H9 (cell line): Measurements from ENCODE around the gene FBXL13. TPM values are rescaled to one million over a fixed set of nuclear protein-coding genes. Genes with fewer than 3 reads are reported as not detected.

ENCODE experiments used
- DNase-seq: peaks from one replicate; pipeline ENCODE4 v3.0.0-alpha.2; 2017
- H2AFZ ChIP-seq: one replicate; pipeline ENCODE4 v1.6.1; 2013; ENCODE audit warnings: mild to moderate bottlenecking, low read length, control low read depth, moderate library complexity
- H2AK5ac ChIP-seq: 2 replicates; pipeline ENCODE4 v1.6.1; 2013; ENCODE audit warnings: low read length, control low read depth, mixed read lengths; ENCODE audit not compliant: insufficient read length
- H2BK120ac ChIP-seq: one replicate; pipeline ENCODE4 v1.6.1; 2013; ENCODE audit warnings: low read depth, mild to moderate bottlenecking, low read length, control low read depth, inconsistent platforms; ENCODE audit not compliant: poor library complexity, severe bottlenecking
- H2BK12ac ChIP-seq: 2 replicates; pipeline ENCODE4 v1.6.1; 2013; ENCODE audit warnings: low read length, control low read depth, mixed read lengths, low read depth; ENCODE audit not compliant: insufficient read length
- H2BK15ac ChIP-seq: 2 replicates; pipeline ENCODE4 v1.6.1; 2013; ENCODE audit warnings: low read depth, low read length, control low read depth
- H2BK20ac ChIP-seq: one replicate; pipeline ENCODE4 v1.6.1; 2013; ENCODE audit warnings: low read depth, mild to moderate bottlenecking, low read length, control low read depth, inconsistent platforms; ENCODE audit not compliant: poor library complexity, severe bottlenecking
- H2BK5ac ChIP-seq: 2 replicates; pipeline ENCODE4 v1.6.1; 2013; ENCODE audit warnings: low read length, control low read depth, mixed read lengths; ENCODE audit not compliant: insufficient read length
- H3K14ac ChIP-seq: 2 replicates; pipeline ENCODE4 v1.6.1; 2013; ENCODE audit warnings: low read length, control low read depth; ENCODE audit not compliant: insufficient read depth
- H3K18ac ChIP-seq: 2 replicates; pipeline ENCODE4 v1.6.1; 2013; ENCODE audit warnings: low read depth, mild to moderate bottlenecking, mixed read lengths, low read length, control low read depth; ENCODE audit not compliant: insufficient read length
- H3K23ac ChIP-seq: 2 replicates; pipeline ENCODE4 v1.6.1; 2013; ENCODE audit warnings: low read length, control low read depth, mixed read lengths, low read depth; ENCODE audit not compliant: insufficient read length
- H3K23me2 ChIP-seq: 2 replicates; pipeline ENCODE4 v1.6.1; 2013; ENCODE audit warnings: low read depth, mild to moderate bottlenecking, mixed read lengths, low read length, control low read depth; ENCODE audit not compliant: insufficient read length, poor library complexity, severe bottlenecking
- H3K27ac ChIP-seq: 2 replicates; pipeline ENCODE4 v1.5.1; 2013; ENCODE audit warnings: low read length, control low read depth, mixed read lengths, low read depth; ENCODE audit not compliant: insufficient read length
- H3K27me3 ChIP-seq: 2 replicates; pipeline ENCODE4 v1.6.1; 2013; ENCODE audit warnings: low read length, control low read depth, inconsistent platforms; ENCODE audit not compliant: insufficient read depth
- H3K4ac ChIP-seq: 2 replicates; pipeline ENCODE4 v1.6.1; 2013; ENCODE audit warnings: low read depth, mild to moderate bottlenecking, control low read depth, inconsistent platforms, low read length, moderate library complexity
- H3K4me1 ChIP-seq: 2 replicates; pipeline ENCODE4 v1.6.1; 2013; ENCODE audit warnings: low read length, control low read depth, inconsistent platforms; ENCODE audit not compliant: insufficient read depth
- H3K4me2 ChIP-seq: 2 replicates; pipeline ENCODE4 v1.6.1; 2013; ENCODE audit warnings: low read length, control low read depth, mixed read lengths; ENCODE audit not compliant: insufficient read length, insufficient read depth
- H3K56ac ChIP-seq: 2 replicates; pipeline ENCODE4 v1.6.1; 2013; ENCODE audit warnings: low read depth, mild to moderate bottlenecking, mixed read lengths, low read length, control low read depth; ENCODE audit not compliant: insufficient read length
- H3K79me1 ChIP-seq: 2 replicates; pipeline ENCODE4 v1.6.1; 2013; ENCODE audit warnings: low read depth, mild to moderate bottlenecking, moderate library complexity, low read length, control low read depth, inconsistent platforms; ENCODE audit not compliant: insufficient read depth, poor library complexity, severe bottlenecking
- H3K79me2 ChIP-seq: 2 replicates; pipeline ENCODE4 v1.6.1; 2013; ENCODE audit warnings: low read length, control low read depth, inconsistent platforms; ENCODE audit not compliant: insufficient read depth
- H3K9ac ChIP-seq: 2 replicates; pipeline ENCODE4 v1.6.1; 2013; ENCODE audit warnings: low read length, control low read depth, mixed read lengths; ENCODE audit not compliant: insufficient read length; ENCODE audit errors: extremely low read depth
- H3K9me3 ChIP-seq: one replicate; pipeline ENCODE4 v1.6.1; 2013; ENCODE audit warnings: low read depth, low read length, inconsistent platforms; ENCODE audit not compliant: control insufficient read depth
- H3T11ph ChIP-seq: one replicate; pipeline ENCODE4 v1.6.1; 2013; ENCODE audit warnings: mild to moderate bottlenecking, low read length, control low read depth, inconsistent platforms
- H4K20me1 ChIP-seq: one replicate; pipeline ENCODE4 v1.6.1; 2013; ENCODE audit not compliant: control insufficient read depth, insufficient read length, insufficient read depth
- H4K5ac ChIP-seq: 2 replicates; pipeline ENCODE4 v1.6.1; 2013; ENCODE audit warnings: low read depth, mild to moderate bottlenecking, mixed read lengths, low read length, control low read depth; ENCODE audit not compliant: insufficient read length
- H4K8ac ChIP-seq: replicated peaks from 2 replicates; pipeline ENCODE4 v1.6.1; 2013; ENCODE audit warnings: low read length, control low read depth, mixed read lengths, low read depth; ENCODE audit not compliant: insufficient read length
- H4K91ac ChIP-seq: 2 replicates; pipeline ENCODE4 v1.6.1; 2013; ENCODE audit warnings: low read depth, mild to moderate bottlenecking, moderate library complexity, mixed read lengths, low read length, control low read depth; ENCODE audit not compliant: insufficient read length
- H3K27ac Mint-ChIP-seq, 3 experiments: 2 replicates in 2 of 3; 3 replicates in 1 of 3; pipeline ENCODE4 v1.8.0; 2020 to 2021; ENCODE audit warnings: mixed read lengths in 3 of 3, mild to moderate bottlenecking in 1 of 3, moderate library complexity in 1 of 3
- H3K27me3 Mint-ChIP-seq: 2 replicates; pipeline ENCODE4 v1.8.0; 2021; ENCODE audit warnings: low read depth, mild to moderate bottlenecking, moderate library complexity, mixed read lengths
- H3K36me3 Mint-ChIP-seq, 3 experiments: 2 replicates in 2 of 3; 3 replicates in 1 of 3; pipeline ENCODE4 v1.8.0; 2020 to 2021; ENCODE audit warnings: low read depth in 3 of 3, mixed read lengths in 3 of 3; ENCODE audit not compliant: insufficient read depth in 1 of 3
- H3K4me1 Mint-ChIP-seq, 2 experiments: 2 replicates each; pipeline ENCODE4 v1.8.0; 2020; ENCODE audit warnings: mixed read lengths in 2 of 2
- H3K4me3 Mint-ChIP-seq, 2 experiments: 2 replicates in 1 of 2; 3 replicates in 1 of 2; pipeline ENCODE4 v1.8.0; 2020 to 2021; ENCODE audit warnings: mild to moderate bottlenecking in 2 of 2, mixed read lengths in 2 of 2, moderate library complexity in 1 of 2
- H3K9me3 Mint-ChIP-seq, 2 experiments: 2 replicates in 1 of 2; 3 replicates in 1 of 2; pipeline ENCODE4 v1.8.0; 2020; ENCODE audit warnings: mild to moderate bottlenecking in 2 of 2, mixed read lengths in 2 of 2, moderate library complexity in 1 of 2
- WGBS: extraction: QIAGEN DNeasy Blood & Tissue Kit; methylation state at CpG from one replicate; pipeline ENCODE4 v1.1.7; 2013; ENCODE audit warnings: missing lambda C conversion rate, low lambda C conversion rate, mixed read lengths; ENCODE audit not compliant: insufficient read length; ENCODE audit errors: extremely low coverage; 5-methylcytosine and 5-hydroxymethylcytosine counted together
- total RNA-seq: library from RNA; stranded (reverse); gene quantifications from 2 replicates; pipeline ENCODE4 v1.2.1, GENCODE V29; 2021
- TF ChIP-seq, protein P1 (sequence below): fragments of 200-600 bp; sonication (generic); conservative IDR thresholded peaks from 3 replicates; pipeline ENCODE4 v1.8.0; 2021; ENCODE audit warnings: antibody characterized with exemption, mild to moderate bottlenecking

FBXL13 gene
- total RNA-seq, 1 experiment from 2014 or later: 4.4 TPM

GRCh38 chr7:102994567-102994966 is 80.0 kb downstream of the FBXL13 start:
- Histone ChIP-seq H2BK12ac (no peak overlapping the region), H3K79me1 (no peaks in the 10 kb centered on the region), H2AK5ac (no peak overlapping the region), H3K18ac (no peak overlapping the region), H3K4me1 (no peaks in the 10 kb centered on the region), H4K5ac (no peak overlapping the region), H3K23me2 (no peaks in the 10 kb centered on the region), H2AFZ (no peak overlapping the region), H3K27ac (no peak overlapping the region), H3K27me3 (no peaks in the 10 kb centered on the region), H2BK15ac (no peak overlapping the region), H3K4ac (no peak overlapping the region), H3K4me2 (no peak overlapping the region), H4K8ac (no peak overlapping the region), H3K56ac (no peak overlapping the region), H3K14ac (no peak overlapping the region), H4K91ac (no peak overlapping the region), H2BK120ac (no peak overlapping the region), H3K23ac (no peak overlapping the region), H3K9me3 (no peaks in the 10 kb centered on the region), H4K20me1 (no peaks in the 10 kb centered on the region), H3T11ph (no peak overlapping the region), H2BK5ac (no peak overlapping the region), H3K9ac (no peak overlapping the region), H3K79me2 (no peaks in the 10 kb centered on the region), H2BK20ac (no peak overlapping the region)
- H3K27ac Mint-ChIP-seq: no peak overlapping the region
- H3K4me3 Mint-ChIP-seq: no peak overlapping the region
- H3K27me3 Mint-ChIP-seq: no peaks in the 10 kb centered on the region; the same call in 1 of the 2 replicates
- H3K9me3 Mint-ChIP-seq: no peaks in the 10 kb centered on the region
- TF ChIP-seq, protein P1, sequence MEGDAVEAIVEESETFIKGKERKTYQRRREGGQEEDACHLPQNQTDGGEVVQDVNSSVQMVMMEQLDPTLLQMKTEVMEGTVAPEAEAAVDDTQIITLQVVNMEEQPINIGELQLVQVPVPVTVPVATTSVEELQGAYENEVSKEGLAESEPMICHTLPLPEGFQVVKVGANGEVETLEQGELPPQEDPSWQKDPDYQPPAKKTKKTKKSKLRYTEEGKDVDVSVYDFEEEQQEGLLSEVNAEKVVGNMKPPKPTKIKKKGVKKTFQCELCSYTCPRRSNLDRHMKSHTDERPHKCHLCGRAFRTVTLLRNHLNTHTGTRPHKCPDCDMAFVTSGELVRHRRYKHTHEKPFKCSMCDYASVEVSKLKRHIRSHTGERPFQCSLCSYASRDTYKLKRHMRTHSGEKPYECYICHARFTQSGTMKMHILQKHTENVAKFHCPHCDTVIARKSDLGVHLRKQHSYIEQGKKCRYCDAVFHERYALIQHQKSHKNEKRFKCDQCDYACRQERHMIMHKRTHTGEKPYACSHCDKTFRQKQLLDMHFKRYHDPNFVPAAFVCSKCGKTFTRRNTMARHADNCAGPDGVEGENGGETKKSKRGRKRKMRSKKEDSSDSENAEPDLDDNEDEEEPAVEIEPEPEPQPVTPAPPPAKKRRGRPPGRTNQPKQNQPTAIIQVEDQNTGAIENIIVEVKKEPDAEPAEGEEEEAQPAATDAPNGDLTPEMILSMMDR: no peak
- no peaks in the 10 kb centered on the region for H3K4me1 Mint-ChIP-seq
- H3K36me3 Mint-ChIP-seq: no peaks in the 10 kb centered on the region
- DNase-seq: no peak
- no CpG with 5 or more reads among the region's 3 CpGs for WGBS
